GM12878 (cell line): ENCODE results near the gene CFAP97. TPM values are rescaled to one million over a fixed set of nuclear protein-coding genes. Genes with fewer than 3 reads are reported as not detected.

Experiments
- BACH1 ChIP-seq: fragments of 450-650 bp; IDR thresholded peaks from 2 replicates; pipeline ENCODE4 v1.6.1; 2017; ENCODE audit warnings: mild to moderate bottlenecking, borderline replicate concordance
- polyA plus RNA-seq, 11 experiments: library from polyadenylated mRNA; depleted of rRNA in 4 of 11; unstranded in 6 of 11; stranded (reverse) in 5 of 11; fragments of >200 nt; fragmentation: Nextera tagmentation in 4 of 11; fragmentation: Illumina TruSeq in 1 of 11; extraction: Ambion mirVana in 4 of 11; extraction: Trizol in 1 of 11; gene quantifications; 1 replicate in 1 of 11; 2 replicates in 10 of 11; pipeline versions ENCODE4 v1.2.1 to v1.2.3, GENCODE V29; 2011 to 2016; ENCODE audit warnings: inconsistent platforms in 2 of 11, missing spikeins in 2 of 11, low read depth in 1 of 11
- total RNA-seq, 4 experiments: library from RNA; depleted of rRNA in 3 of 4; stranded (reverse); fragments of >200 nt in 3 of 4; fragmentation: Illumina TruSeq in 1 of 4; extraction: Trizol in 1 of 4; gene quantifications; 2 replicates each; pipeline versions ENCODE4 v1.2.1 to v1.2.3, GENCODE V29; 2013 to 2021

Gene CFAP97
- total and polyA plus RNA-seq, 10 of the 15 experiments (the other 5 are each of a cell fraction or from before 2014, with no cell fraction given) = 26.4 to 62.7 (median 48.0) TPM

- TF ChIP-seq BACH1 = no peak
Observed at GRCh38 chr4:185109736-185110135, 94.1 kb downstream of the CFAP97 start (continued).

Other genes with a start within 250 kb of the CFAP97 start
- not detected in 2 replicates for gene HELT, start 185.5 kb downstream of the CFAP97 start, total RNA-seq (2014; rRNA removed)
- not detected in 2 replicates for gene HELT, start 185.5 kb downstream of the CFAP97 start, total RNA-seq (2014; rRNA removed; fragmentation: Illumina TruSeq; extraction: Trizol)
- gene HELT, start 185.5 kb downstream of the CFAP97 start, total RNA-seq (2021) = not detected in 2 replicates
- gene HELT, start 185.5 kb downstream of the CFAP97 start, polyA plus RNA-seq (2011; rRNA removed) = not detected in 2 replicates
- gene HELT, start 185.5 kb downstream of the CFAP97 start, polyA plus RNA-seq (2014; fragmentation: Illumina TruSeq; extraction: Trizol) = not detected in 2 replicates
- not detected for gene HELT, start 185.5 kb downstream of the CFAP97 start, polyA plus RNA-seq (2014; fragmentation: Nextera tagmentation; extraction: Ambion mirVana)
- not detected in 2 replicates for gene HELT, start 185.5 kb downstream of the CFAP97 start, polyA plus RNA-seq (2014; rRNA removed)
- gene HELT, start 185.5 kb downstream of the CFAP97 start, polyA plus RNA-seq (2016; fragmentation: Nextera tagmentation; extraction: Ambion mirVana) = not detected
- 41.5 and 42.9 TPM in 2 replicates for gene SLC25A4, start 60.7 kb downstream of the CFAP97 start, total RNA-seq (2014; rRNA removed)
- 21.3 and 21.4 TPM in 2 replicates for gene SLC25A4, start 60.7 kb downstream of the CFAP97 start, total RNA-seq (2014; rRNA removed; fragmentation: Illumina TruSeq; extraction: Trizol)
- 45.0 and 45.4 TPM in 2 replicates for gene SLC25A4, start 60.7 kb downstream of the CFAP97 start, total RNA-seq (2021)
- gene SLC25A4, start 60.7 kb downstream of the CFAP97 start, polyA plus RNA-seq (2011; rRNA removed) = 12.0 and 12.6 TPM in 2 replicates
- 14.7 and 21.0 TPM in 2 replicates for gene SLC25A4, start 60.7 kb downstream of the CFAP97 start, polyA plus RNA-seq (2014; fragmentation: Illumina TruSeq; extraction: Trizol)
- gene SLC25A4, start 60.7 kb downstream of the CFAP97 start, polyA plus RNA-seq (2014; fragmentation: Nextera tagmentation; extraction: Ambion mirVana) = 10 to 100 TPM; 17.4 to 35.9 TPM
- 40.5 and 40.9 TPM in 2 replicates for gene SLC25A4, start 60.7 kb downstream of the CFAP97 start, polyA plus RNA-seq (2014; rRNA removed)
- gene SLC25A4, start 60.7 kb downstream of the CFAP97 start, polyA plus RNA-seq (2016; fragmentation: Nextera tagmentation; extraction: Ambion mirVana) = 100 to 1,000 TPM; 156 to 161 TPM
- 82.0 and 107 TPM in 2 replicates for gene SNX25, start 5.6 kb upstream of the CFAP97 start, total RNA-seq (2014; rRNA removed)
- 115 and 117 TPM in 2 replicates for gene SNX25, start 5.6 kb upstream of the CFAP97 start, total RNA-seq (2014; rRNA removed; fragmentation: Illumina TruSeq; extraction: Trizol)
- gene SNX25, start 5.6 kb upstream of the CFAP97 start, total RNA-seq (2021) = 106 and 108 TPM in 2 replicates
- 66.6 and 90.3 TPM in 2 replicates for gene SNX25, start 5.6 kb upstream of the CFAP97 start, polyA plus RNA-seq (2011; rRNA removed)
- 93.0 and 116 TPM in 2 replicates for gene SNX25, start 5.6 kb upstream of the CFAP97 start, polyA plus RNA-seq (2014; fragmentation: Illumina TruSeq; extraction: Trizol)
- 10 to 100 TPM; 19.6 to 27.8 TPM for gene SNX25, start 5.6 kb upstream of the CFAP97 start, polyA plus RNA-seq (2014; fragmentation: Nextera tagmentation; extraction: Ambion mirVana)
- gene SNX25, start 5.6 kb upstream of the CFAP97 start, polyA plus RNA-seq (2014; rRNA removed) = 49.6 and 59.1 TPM in 2 replicates
- gene SNX25, start 5.6 kb upstream of the CFAP97 start, polyA plus RNA-seq (2016; fragmentation: Nextera tagmentation; extraction: Ambion mirVana) = 10 to 100 TPM; 11.2 to 47.1 TPM
- 0.82 and 0.85 TPM in 2 replicates for gene LRP2BP, start 191.9 kb upstream of the CFAP97 start, total RNA-seq (2014; rRNA removed)
- gene LRP2BP, start 191.9 kb upstream of the CFAP97 start, total RNA-seq (2014; rRNA removed; fragmentation: Illumina TruSeq; extraction: Trizol) = 0.55 and 0.81 TPM in 2 replicates
- 0.48 and 0.62 TPM in 2 replicates for gene LRP2BP, start 191.9 kb upstream of the CFAP97 start, total RNA-seq (2021)
- 1.2 and 2.3 TPM in 2 replicates for gene LRP2BP, start 191.9 kb upstream of the CFAP97 start, polyA plus RNA-seq (2011; rRNA removed)
- 0.16 and 0.29 TPM in 2 replicates for gene LRP2BP, start 191.9 kb upstream of the CFAP97 start, polyA plus RNA-seq (2014; fragmentation: Illumina TruSeq; extraction: Trizol)
- 1 to 10 TPM; 1.5 to 2.3 TPM for gene LRP2BP, start 191.9 kb upstream of the CFAP97 start, polyA plus RNA-seq (2014; fragmentation: Nextera tagmentation; extraction: Ambion mirVana)
- 0.27 and 0.39 TPM in 2 replicates for gene LRP2BP, start 191.9 kb upstream of the CFAP97 start, polyA plus RNA-seq (2014; rRNA removed)
- 1 to 10 TPM; 4.5 to 5.2 TPM for gene LRP2BP, start 191.9 kb upstream of the CFAP97 start, polyA plus RNA-seq (2016; fragmentation: Nextera tagmentation; extraction: Ambion mirVana)
- gene ANKRD37, start 192.8 kb upstream of the CFAP97 start, total RNA-seq (2014; rRNA removed) = 21.0 and 26.8 TPM in 2 replicates
- 11.4 and 13.4 TPM in 2 replicates for gene ANKRD37, start 192.8 kb upstream of the CFAP97 start, total RNA-seq (2014; rRNA removed; fragmentation: Illumina TruSeq; extraction: Trizol)
- 18.6 and 19.9 TPM in 2 replicates for gene ANKRD37, start 192.8 kb upstream of the CFAP97 start, total RNA-seq (2021)
- gene ANKRD37, start 192.8 kb upstream of the CFAP97 start, polyA plus RNA-seq (2011; rRNA removed) = 67.9 and 80.1 TPM in 2 replicates
- 9.9 and 10.6 TPM in 2 replicates for gene ANKRD37, start 192.8 kb upstream of the CFAP97 start, polyA plus RNA-seq (2014; fragmentation: Illumina TruSeq; extraction: Trizol)
- 10 to 100 TPM; 24.1 to 24.2 TPM for gene ANKRD37, start 192.8 kb upstream of the CFAP97 start, polyA plus RNA-seq (2014; fragmentation: Nextera tagmentation; extraction: Ambion mirVana)
- 23.5 and 32.2 TPM in 2 replicates for gene ANKRD37, start 192.8 kb upstream of the CFAP97 start, polyA plus RNA-seq (2014; rRNA removed)
- gene ANKRD37, start 192.8 kb upstream of the CFAP97 start, polyA plus RNA-seq (2016; fragmentation: Nextera tagmentation; extraction: Ambion mirVana) = 10 to 100 TPM; 52.1 to 57.3 TPM
- 31.6 and 35.9 TPM in 2 replicates for gene UFSP2, start 222.0 kb upstream of the CFAP97 start, total RNA-seq (2014; rRNA removed)
- gene UFSP2, start 222.0 kb upstream of the CFAP97 start, total RNA-seq (2014; rRNA removed; fragmentation: Illumina TruSeq; extraction: Trizol) = 34.5 and 37.4 TPM in 2 replicates
- gene UFSP2, start 222.0 kb upstream of the CFAP97 start, total RNA-seq (2021) = 23.3 and 25.4 TPM in 2 replicates
- gene UFSP2, start 222.0 kb upstream of the CFAP97 start, polyA plus RNA-seq (2011; rRNA removed) = 53.1 and 91.4 TPM in 2 replicates
- 34.2 and 54.4 TPM in 2 replicates for gene UFSP2, start 222.0 kb upstream of the CFAP97 start, polyA plus RNA-seq (2014; fragmentation: Illumina TruSeq; extraction: Trizol)
- gene UFSP2, start 222.0 kb upstream of the CFAP97 start, polyA plus RNA-seq (2014; fragmentation: Nextera tagmentation; extraction: Ambion mirVana) = 10 to 100 TPM; 40.9 to 42.5 TPM
- gene UFSP2, start 222.0 kb upstream of the CFAP97 start, polyA plus RNA-seq (2014; rRNA removed) = 26.4 and 30.8 TPM in 2 replicates
- 10 to 100 TPM; 49.0 to 51.5 TPM for gene UFSP2, start 222.0 kb upstream of the CFAP97 start, polyA plus RNA-seq (2016; fragmentation: Nextera tagmentation; extraction: Ambion mirVana)